COR-L47 (cell line): ENCODE measurements around the gene TVP23C.
"Not testable (repeated sequence)": the region's sequence is repeated elsewhere in the genome, so short reads cannot be mapped to it uniquely, and the experiment has no call there.

Source experiments
- DNase-seq: peaks from one replicate; lab custom pipeline; 2025; lab: John Stamatoyannopoulos, UW

TVP23C gene

DNA sequence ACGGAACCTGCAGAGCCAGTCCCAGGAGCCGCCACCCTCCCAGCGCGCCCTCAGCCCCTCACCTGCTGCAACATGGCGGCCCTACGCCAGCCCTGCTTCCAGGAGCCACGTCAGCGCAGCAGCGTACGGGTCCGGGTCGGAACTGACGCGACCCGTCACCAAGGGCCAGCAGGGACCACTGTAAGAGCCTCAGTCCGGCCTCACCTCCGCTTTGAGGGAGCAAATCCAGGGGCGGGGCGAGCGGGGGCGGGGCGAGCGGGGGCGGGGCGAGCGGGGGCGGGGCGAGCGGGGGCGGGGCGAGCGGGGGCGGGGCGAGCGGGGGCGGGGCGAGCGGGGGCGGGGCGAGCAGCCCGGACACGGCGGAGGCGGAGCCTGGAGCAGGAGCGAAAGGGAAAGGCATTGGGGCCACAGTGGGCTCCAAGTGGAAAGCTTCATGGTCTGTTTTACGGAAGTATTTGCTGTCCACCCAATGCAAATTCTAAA is at the start of gene TVP23C:
TSS of gene TVP23C (minus strand) at position 109 of the 483 bp plus-strand sequence. CDS start at position 74, 35 bp downstream.
- DNase-seq, result not testable (repeated sequence)

DNA sequence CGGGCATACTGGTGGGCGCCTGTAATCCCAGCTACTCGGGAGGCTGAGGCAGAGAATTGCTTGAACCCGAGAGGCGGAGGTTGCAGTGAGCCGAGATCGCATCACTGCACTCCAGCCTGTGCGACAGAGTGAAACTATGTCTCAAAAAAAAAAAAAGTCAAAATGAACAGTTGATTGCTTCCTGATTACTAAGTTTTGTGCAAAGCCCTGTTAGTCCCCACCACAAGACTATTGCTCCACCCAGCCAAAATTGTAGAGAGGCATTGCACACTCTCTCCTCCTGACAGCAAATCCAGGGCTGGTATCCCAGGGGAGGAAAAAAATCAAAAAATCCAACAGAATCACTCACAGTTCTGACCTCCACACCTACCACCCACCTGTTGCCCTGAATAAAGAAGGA is 29.7 kb upstream of the TVP23C start:
- DNase-seq, result not testable (repeated sequence)

DNA sequence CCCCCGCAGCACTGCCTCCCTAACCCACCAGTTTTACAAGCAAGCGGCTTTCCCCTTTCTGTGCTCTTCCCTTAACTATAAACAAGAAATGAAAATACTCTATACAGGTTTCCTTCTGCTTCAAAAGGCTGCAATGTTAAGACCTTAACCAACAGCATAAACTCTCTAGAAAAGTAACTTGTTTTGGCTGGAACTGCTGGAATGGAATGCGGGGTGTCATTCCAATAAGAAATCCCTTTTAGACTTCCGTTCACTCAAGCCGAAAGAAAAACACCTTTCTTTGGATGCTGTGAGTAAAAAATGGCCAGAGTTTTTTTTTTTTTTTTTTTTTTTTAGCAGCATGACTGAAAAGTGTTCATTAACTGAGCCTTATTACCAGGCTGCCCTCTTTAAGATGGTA is 28.7 kb upstream of the TVP23C start:
- not testable (repeated sequence) for DNase-seq

DNA sequence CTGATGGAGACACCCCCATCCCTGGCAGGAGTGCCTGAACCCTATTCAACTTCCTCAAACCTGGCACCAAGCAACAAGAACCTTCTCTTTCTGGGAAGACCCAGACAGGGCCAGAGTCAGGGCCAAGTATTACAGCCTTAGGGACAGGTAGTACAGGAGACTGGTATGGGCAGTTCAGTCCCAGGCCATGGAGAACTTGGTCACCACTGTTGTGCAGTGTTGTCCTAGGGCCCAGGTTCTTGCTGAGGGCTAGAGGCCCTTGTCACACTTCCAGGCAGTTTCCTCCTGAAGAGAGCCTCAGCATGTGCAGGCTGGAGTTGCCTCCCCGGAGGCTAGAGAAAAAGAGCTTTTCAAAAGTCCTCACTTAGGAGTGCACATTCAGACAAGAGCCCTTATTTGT is 27.6 kb upstream of the TVP23C start:
- not testable (repeated sequence) for DNase-seq

DNA sequence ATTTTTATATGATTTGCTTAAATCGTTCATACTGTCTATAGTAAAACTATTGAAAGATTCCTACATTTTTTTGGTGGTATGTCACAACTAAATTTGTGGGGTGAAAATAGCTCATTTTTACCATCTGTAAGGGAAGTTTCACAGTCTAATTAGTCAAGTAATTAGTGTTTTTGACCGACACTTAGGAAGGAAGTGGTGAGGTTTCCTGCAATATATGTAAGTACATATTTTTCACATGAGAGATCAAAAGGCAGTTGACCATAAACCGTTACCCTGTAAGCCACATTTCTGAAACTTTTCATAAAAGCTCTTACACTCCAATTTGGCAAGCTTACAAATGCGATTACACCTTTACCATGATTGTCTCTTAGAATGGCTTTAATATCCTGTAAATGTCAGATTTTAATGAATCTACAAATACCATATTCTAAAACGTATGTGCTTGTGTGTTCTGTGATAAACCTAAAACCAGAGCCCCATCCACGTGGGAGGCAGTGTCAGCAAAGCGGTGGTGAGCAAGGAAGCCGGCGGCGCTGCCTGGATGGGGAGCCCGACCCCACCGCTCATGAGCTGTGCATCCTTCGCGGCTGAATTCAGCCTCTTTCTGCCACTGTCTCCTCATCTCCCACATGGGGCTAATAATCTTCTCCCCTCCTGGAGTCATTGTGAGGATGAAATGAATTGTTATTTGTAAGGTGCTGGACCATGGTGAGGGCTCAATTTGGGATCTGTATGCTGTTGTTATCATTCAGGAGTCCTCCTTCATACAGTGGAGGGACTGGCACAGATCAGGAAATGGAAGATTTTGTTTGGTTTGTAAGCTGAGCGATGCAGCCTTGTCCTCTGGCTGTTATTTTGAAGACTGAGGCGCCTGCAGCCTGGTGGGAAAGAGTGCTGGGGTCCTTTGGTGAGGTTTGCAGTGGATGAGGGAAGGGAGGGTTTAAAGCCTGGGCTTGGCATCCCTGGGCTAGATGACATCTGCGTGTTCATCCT is 26.6 kb upstream of the TVP23C start:
- not testable (repeated sequence) for DNase-seq

DNA sequence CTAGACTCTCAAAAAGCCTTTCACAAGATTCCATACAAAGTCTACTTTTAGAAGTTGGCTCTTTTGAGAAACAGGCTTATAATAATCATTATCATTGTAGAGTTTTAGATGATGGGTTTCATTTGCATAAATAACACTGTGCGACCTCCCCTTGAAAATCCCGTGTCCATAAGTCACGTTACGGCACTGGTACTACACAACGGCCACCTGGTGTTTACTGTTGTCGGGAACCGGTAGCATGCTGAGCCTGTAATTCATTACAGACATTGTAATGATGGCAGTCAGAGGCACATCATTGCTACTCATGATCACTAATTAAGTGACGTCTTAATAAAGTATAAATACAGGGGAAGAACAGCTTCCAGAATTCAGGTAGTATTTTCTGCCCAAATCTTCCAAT is 24.7 kb upstream of the TVP23C start:
- peak; percentile 6 for DNase-seq

DNA sequence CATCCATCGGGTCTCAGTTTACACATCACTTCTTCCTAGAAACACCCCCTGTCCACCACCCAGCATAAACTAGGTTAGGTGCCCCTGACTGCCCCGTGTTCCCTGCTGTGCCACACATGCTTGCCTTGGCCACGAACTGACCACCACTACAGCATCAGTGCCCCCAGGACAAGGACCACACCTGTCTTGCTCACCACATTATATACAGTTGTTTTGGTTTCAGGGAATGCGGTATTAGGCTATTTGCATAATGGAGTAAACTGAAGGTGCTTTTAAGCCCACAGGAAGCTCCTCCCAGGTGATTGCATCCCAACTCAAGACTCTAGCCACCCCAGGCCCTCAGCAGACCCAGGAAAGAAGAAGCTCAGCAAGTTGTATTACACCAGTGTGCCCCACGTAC is 20.0 kb upstream of the TVP23C start:
- DNase-seq, result not testable (repeated sequence)

DNA sequence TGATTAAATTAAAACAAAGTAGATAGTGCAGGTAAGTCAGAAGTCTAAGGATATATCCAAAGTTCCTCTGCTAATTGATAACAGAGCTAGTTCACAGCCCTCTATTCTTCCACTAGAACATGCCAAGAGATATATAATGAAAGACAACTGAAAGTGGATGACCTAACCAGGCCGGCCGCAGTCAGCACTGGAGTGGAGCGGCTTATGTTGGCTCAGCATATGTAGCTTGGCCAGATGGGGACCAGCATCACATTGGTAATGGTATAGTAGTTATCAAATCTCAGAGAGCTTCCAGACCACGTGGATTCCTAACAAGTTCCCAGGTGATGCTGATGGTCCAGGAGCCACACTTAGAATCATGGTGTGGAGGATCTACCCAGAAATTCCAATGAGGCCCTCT is 18.2 kb upstream of the TVP23C start:
- not testable (repeated sequence) for DNase-seq

DNA sequence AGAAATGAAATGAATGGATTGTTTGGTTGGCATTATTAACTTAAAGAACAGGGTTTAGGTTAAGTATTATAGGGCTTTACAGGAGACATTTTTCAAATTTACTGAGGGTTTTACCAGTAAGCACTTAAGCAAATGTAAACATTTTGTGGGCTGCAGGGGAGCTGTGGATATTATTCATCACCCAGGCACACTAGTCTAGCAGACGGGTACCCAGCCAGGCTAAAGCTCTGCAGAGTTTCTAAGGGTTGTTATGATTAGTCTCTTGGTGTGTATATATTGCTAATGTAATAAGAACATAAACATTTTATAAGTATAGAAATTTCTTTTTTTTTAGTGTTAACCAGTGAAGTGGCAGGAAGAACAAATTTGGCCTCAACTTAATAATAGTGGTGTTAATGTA is 13.6 kb upstream of the TVP23C start:
- not testable (repeated sequence) for DNase-seq

DNA sequence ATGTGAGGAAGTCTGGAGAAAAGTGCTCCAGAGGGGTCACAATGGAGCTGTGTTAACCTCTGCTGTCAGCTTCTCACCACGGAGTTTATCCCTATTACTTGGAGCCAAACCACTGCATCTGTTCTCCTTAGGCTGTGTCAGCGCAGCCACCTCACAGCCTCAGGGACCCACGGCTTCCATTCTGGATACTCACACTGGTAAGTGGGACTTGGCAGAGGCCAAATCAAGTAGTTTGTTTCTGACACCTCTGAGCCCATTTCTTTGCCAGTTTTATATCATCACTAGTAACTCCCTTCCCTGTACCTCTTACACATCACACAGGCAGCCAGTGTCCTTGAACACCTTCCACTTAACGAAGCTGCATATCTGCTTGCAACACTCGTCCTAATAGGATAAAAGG is 11.4 kb upstream of the TVP23C start:
- DNase-seq, result not testable (repeated sequence)

DNA sequence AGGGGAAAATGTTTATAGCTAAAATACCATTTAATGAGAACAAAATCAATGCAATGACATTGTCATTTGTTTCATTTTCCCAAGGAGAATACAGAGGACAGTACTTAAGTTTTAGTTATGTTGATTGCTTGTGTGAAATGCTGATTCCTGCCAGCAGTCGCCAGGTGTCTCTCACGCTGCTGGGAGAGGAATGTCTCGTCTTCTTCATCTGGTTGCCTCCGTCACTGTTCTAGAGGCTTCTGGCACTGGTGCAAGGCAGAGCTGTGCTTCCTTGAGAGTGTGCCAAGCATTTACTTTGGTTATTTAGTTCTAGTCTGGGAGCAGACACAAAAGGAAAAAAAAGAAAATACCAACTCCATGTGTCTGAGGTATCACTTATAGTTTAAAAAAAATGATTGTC is 10.6 kb upstream of the TVP23C start:
- DNase-seq, result not testable (repeated sequence)

DNA sequence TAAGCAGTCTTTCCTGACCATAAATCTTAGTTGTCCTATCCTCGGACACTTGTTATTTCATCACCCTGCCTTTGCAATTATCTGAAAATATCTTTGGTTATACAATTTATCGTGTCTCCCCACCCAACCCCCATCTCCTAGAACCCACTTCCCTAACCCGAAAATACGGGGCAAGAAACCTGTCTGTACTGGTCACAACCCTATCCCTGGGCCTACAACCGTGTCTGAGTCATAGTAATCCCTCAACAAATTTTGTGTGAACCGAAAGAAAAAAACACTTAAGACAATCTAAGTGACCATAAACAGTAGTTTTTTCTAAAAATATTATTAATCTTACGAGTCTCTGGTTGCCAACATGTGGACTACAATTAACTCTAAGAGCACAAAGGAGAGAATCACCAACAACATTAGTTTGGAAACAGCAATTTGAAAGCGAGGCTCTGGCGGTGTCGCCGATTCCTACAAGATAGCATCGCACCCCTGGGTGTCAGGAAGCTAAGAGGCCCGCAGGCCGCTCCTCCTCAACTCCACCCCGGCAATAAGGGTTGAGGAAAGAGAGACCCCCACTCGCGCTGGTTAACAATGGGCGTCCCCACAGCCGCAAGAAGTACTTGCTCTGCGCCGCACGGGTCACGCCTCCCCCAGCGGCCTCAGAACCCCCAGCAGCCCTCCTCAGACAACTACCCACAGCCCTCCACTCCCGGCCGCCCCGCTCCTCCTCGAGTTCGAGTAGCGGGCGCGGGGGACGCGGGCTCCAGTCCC is 489 bp downstream of the TVP23C start:
- not testable (repeated sequence) for DNase-seq

DNA sequence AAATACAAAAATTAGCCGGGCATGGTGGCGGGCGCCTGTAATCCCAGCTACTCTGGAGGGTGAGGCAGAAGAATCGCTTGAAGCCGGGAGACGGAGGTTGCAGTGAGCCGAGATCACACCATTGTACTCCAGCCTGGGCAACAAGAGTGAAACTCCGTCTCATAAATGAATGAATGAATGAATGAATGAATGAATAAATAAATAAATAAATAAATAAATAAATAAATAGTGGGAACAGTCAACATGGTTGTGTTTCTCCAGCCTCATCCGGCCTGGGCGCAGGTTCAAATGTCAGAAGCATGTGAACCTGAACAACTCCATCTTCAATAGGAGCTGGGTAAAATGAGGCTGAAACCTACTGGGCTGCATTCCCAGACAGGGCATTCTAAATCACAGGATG is 1.8 kb downstream of the TVP23C start:
- not testable (repeated sequence) for DNase-seq

DNA sequence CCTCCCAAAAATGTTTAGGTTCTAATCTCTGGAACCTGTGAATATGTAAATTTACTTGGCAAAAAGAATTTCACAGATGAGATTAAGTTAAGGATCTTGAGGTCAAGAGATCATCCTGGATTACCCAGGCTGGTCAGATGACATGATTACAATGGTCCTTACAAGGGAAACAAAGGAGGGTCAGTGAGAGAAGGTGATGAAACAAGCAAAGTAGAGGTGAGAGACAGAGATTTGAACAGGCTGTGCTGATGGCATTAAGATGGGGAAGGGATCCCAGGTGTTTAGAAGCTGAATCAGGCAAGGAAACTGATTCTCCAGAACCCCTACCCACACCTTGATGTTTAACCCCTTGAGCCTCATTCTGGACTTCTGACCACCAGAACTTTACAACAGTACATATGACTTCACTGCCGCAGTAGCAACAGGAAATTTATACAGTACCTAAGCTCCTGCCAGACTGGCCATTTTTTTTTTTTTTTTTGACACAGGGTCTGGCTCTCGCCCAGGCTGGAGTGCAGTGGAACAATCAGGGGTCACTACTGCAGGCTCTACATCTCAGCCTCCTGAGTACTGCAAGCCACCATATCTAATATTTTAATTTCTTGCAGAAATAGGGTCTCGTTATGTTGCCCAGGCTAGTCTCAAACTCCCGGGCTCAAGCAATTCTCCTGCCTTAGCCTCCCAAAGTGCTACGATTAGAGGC is 4.7 kb downstream of the TVP23C start:
- DNase-seq, result not testable (repeated sequence)

DNA sequence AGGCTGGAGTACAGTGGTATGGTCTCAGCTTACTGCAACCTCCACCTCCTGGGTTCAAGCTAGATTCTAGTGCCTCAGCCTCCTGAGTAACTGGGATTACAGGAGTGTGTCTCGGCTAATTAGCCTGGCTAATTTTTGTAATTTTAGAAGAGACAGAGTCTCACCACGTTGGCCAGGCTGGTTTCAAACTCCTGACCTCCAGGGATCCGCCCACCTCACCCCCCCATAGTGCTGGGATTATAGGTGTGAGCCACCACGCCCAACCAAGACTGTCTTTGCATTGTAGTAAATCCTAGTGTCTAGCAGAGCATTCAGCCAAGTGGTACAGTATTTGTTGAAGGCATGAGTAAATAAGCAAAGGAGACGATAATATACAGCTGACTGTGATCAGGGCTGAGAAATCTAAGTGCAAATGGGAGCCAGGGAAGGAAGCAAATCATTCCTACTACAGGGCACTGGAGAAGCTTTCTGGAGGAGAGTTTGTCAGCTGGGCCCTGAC is 5.9 kb downstream of the TVP23C start:
- not testable (repeated sequence) for DNase-seq

DNA sequence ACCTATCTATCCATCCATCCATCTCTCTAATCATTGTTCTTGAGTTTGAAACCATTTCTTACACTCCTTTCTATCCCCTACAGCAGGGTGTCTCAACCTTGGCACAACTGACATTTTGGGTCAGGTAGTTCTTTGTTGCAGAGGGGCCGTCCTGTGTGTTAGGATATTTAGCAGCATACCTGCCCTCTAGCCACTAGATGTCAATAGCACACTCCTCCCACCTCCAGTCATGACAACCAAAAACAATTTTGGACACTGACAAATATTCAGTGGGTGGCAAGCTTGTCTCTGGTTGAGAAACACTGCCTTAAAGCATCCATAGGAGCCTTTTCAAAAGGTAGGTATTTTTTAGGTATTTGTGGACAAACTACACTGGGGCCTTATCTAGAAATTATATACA is 10.4 kb downstream of the TVP23C start:
- not testable (repeated sequence) for DNase-seq

DNA sequence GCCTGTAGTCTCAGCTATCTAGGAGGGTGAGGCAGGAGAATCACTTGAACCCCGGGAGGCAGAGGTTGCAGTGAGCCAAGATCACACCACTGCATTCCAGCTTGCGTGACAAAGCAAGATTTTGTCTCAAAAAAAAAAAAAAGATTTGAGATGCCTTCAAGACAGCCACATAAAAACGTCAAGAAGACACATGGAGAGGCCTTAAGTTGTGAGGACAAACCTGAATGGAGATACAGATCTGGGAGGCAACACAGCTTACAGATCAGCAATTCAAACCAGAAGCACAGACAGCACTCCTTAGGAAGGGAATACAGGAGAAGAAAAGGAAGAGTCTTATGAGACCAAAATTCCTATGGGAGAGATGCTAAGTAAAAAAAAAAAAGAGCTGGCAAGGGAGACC is 13.7 kb downstream of the TVP23C start:
- DNase-seq, result not testable (repeated sequence)

DNA sequence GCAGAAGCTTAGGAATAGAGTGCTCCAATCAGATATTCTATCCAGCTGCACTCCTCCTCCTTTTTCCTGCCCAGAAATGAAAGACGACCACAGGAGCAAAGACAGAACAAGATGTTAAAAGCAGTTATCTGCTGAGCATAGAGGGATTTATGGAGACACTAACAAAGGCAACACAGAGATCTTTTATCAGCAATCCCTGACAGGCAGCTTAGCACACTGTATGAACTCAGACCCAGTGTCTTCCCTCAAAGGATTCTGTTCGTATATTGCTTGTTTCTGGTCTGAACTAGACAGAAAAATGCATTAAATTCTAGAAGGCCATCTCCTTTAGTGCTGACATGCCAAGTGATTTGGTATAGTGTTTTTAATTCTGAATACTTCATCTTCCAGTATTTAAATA is 16.7 kb downstream of the TVP23C start:
- not testable (repeated sequence) for DNase-seq

DNA sequence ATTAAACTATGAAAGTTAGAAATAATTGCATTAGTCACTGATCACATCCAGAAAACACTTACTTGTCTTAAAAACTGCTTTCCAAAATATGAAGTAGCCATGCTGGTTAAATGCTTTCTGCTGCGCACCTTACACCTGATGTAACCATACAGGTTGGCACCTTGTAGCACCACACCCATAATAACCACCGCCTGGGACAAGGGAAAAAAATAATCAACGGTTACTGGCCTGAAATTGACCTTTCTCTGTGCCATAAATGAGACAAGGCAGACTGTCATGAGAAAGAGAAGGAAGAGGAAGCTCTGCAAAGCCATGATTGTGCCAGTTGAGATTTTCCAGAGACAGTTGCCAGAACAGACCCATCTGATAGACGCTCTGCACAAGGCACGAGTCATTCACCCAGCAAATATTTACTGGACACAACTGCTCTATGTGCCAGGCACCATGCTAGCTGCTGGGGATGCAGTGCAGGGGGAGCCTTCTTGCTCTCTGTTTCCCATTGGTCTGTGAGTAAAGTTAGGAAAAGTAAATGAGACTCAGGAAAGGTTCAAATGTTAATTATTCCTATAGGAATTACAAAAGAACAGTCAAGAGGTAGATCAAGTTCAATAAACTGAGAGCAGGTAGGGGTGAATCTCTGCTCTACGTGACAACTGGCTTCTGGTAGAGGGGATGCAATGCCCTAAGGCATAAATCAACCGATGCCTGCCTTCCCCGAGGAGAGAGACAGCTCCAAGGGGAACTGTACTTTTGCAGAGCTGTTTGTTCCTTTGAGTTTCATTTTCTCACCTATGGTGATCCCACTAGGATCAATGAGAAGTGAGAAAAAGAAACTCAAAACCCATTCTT is 22.7 kb downstream of the TVP23C start:
- DNase-seq, result not testable (repeated sequence)

DNA sequence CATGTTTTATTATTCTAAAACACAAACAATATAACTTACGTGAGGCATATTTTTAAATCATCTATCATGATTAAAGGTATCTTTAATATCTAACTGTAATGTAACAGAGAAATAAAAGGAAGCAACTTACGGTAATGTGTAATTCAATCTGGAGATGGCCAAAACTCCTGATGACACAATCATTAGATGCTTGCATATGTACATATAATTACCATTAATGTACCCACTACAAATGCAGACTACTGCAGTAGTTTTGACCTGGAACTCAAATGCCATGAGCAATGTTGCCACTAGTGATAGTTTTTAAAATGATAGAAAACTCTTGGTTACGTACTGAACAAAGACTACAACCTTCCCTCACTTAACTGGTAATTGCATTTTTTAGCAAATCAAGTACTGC is 30.2 kb downstream of the TVP23C start:
- not testable (repeated sequence) for DNase-seq
